ENCODE results near the gene PPP1CB. TPM values are rescaled to one million over a fixed set of nuclear protein-coding genes. Genes with fewer than 3 reads are reported as not detected.

The PPP1CB gene
- polyA plus RNA-seq, 2 of the 4 experiments (the other 2 are of a cell fraction): 147 to 188 TPM

GRCh38 chr2:28745225-28745624 is 6.4 kb upstream of the PPP1CB start:
- 72% methylated on average over 2 of the region's 2 CpGs for WGBS (ENCODE audit: missing lambda C conversion rate)
- Histone ChIP-seq H3K4me3 (no peak overlapping the region), H3K4me1 (peaks cover 2% of the 10 kb centered on the region), H3K27ac (no peak overlapping the region), H3K9me3 (no peaks in the 10 kb centered on the region), H3K4me2 (no peak overlapping the region)
- FAIRE-seq (no peak), DNase-seq (ENCODE audit: low read depth in 1 of 2, low spot score in 1 of 2) (no peak), ATAC-seq (no peak)
- POLR2A ChIA-PET: no interaction called here
- no peak for TF ChIP-seq CTCF (IDR thresholded peaks at IDR 0.05)
- no peak for TF ChIP-seq SREBF2 (IDR thresholded peaks at IDR 0.05)
- TF ChIP-seq RFX5 (IDR thresholded peaks at IDR 0.05): no peak
- no peak for TF ChIP-seq NPAS2 (CRISPR knock-in tag; IDR thresholded peaks at IDR 0.05; ENCODE audit: borderline replicate concordance)
- TF ChIP-seq BHLHE40 (IDR thresholded peaks at IDR 0.05; ENCODE audit: low read depth, low read length): no peak
- TF ChIP-seq HMGXB4 (CRISPR knock-in tag; IDR thresholded peaks at IDR 0.05; ENCODE audit: borderline replicate concordance): no peak
- TF ChIP-seq HOXB5 (CRISPR knock-in tag; IDR thresholded peaks at IDR 0.05): no peak
- no peak for TF ChIP-seq HES2 (IDR thresholded peaks at IDR 0.05)
- no peak for TF ChIP-seq ZNF302 (CRISPR knock-in tag; IDR thresholded peaks at IDR 0.05)
- no peak for TF ChIP-seq REST (IDR thresholded peaks at IDR 0.05)
- no peak for TF ChIP-seq RNF2 (IDR thresholded peaks at IDR 0.05; ENCODE audit: borderline replicate concordance, low read depth)
- CTCF ChIA-PET: interaction anchor here (1.4 kb wide), 1 partner anchor 31 kb away, joined by 4 read pairs; no protein-coding TSS in a partner anchor

- Histone ChIP-seq H3K27ac (no peak overlapping the region), H3K4me3 (no peak overlapping the region), H3K4me1 (peaks cover 7% of the 10 kb centered on the region), H3K4me2 (no peak overlapping the region), H3K9me3 (no peaks in the 10 kb centered on the region)
- no peak for DNase-seq (ENCODE audit: low read depth in 1 of 2, low spot score in 1 of 2)
- ATAC-seq: no peak
- WGBS (ENCODE audit: missing lambda C conversion rate): 90% methylated on average over 4 of the region's 4 CpGs
- no peak for FAIRE-seq
- CTCF ChIA-PET: interaction anchor here (2.6 kb wide), 1 partner anchor 152 kb away, joined by 14 read pairs; no protein-coding TSS in a partner anchor
- POLR2A ChIA-PET: no interaction called here
- TF ChIP-seq CHD2 (IDR thresholded peaks at IDR 0.05; ENCODE audit: low read length, partially characterized antibody) (no peak), NFE2L2 (conservative IDR thresholded peaks at IDR 0.05; ENCODE audit: low read length) (no peak), CHD4 (IDR thresholded peaks at IDR 0.05; ENCODE audit: borderline replicate concordance) (no peak), ZFP36 (IDR thresholded peaks at IDR 0.05; ENCODE audit: borderline replicate concordance, partially characterized antibody) (no peak), BCL3 (IDR thresholded peaks at IDR 0.05) (no peak), RNF2 (IDR thresholded peaks at IDR 0.05; ENCODE audit: borderline replicate concordance, low read depth) (no peak), RAD21 (conservative IDR thresholded peaks at IDR 0.05 in 1 of 2, IDR thresholded peaks at IDR 0.05 in 1 of 2) (no peak), RCOR1 (IDR thresholded peaks at IDR 0.05; ENCODE audit: low read depth, low read length) (no peak), PBX3 (IDR thresholded peaks at IDR 0.05) (no peak), RARB (CRISPR knock-in tag; IDR thresholded peaks at IDR 0.05) (no peak), ATOH8 (CRISPR knock-in tag; IDR thresholded peaks at IDR 0.05; ENCODE audit: low read depth) (no peak), MYC (IDR thresholded peaks at IDR 0.05; ENCODE audit: borderline replicate concordance, low read length) (no peak), FOSB (CRISPR knock-in tag; IDR thresholded peaks at IDR 0.05) (no peak), HOXA7 (CRISPR knock-in tag; IDR thresholded peaks at IDR 0.05) (no peak), EHMT2 (IDR thresholded peaks at IDR 0.05; ENCODE audit: low read depth) (no peak), JUN (IDR thresholded peaks at IDR 0.05) (no peak)
Measured at GRCh38 chr2:28745876-28746275, 5.8 kb upstream of the PPP1CB start.
